RWPE1 (cell line): ENCODE measurements around the gene APLF.
"Not testable (repeated sequence)": the region's sequence is repeated elsewhere in the genome, so short reads cannot be mapped to it uniquely, and the experiment has no call there.

Experiments used
- CTCF ChIA-PET: fragments of 350-600 bp; sonication (Branson Sonifier 250); formaldehyde crosslinking; extraction: SDS; loops from one replicate; lab custom pipeline; 2021; lab: Yijun Ruan, JAX
- POLR2A ChIA-PET: fragments of 400-600 bp; formaldehyde crosslinking; extraction: SDS; loops from one replicate; lab custom pipeline; 2020; ENCODE audit warnings: antibody characterized with exemption; ENCODE audit not compliant: low non-redundant PET; lab: Yijun Ruan, JAX
- DNase-seq: peaks from one replicate; pipeline ENCODE4 v3.0.0; 2012; ENCODE audit warnings: low spot score
- H3K27ac ChIP-seq: fragments of 450-650 bp; 2 replicates; pipeline ENCODE4 v1.5.1; 2017
- TF ChIP-seq, protein P1 (sequence below): fragments of 450-650 bp; conservative IDR thresholded peaks from 2 replicates; pipeline ENCODE4 v1.5.1; 2017; ENCODE audit warnings: low read depth, mild to moderate bottlenecking

The APLF gene

DNA sequence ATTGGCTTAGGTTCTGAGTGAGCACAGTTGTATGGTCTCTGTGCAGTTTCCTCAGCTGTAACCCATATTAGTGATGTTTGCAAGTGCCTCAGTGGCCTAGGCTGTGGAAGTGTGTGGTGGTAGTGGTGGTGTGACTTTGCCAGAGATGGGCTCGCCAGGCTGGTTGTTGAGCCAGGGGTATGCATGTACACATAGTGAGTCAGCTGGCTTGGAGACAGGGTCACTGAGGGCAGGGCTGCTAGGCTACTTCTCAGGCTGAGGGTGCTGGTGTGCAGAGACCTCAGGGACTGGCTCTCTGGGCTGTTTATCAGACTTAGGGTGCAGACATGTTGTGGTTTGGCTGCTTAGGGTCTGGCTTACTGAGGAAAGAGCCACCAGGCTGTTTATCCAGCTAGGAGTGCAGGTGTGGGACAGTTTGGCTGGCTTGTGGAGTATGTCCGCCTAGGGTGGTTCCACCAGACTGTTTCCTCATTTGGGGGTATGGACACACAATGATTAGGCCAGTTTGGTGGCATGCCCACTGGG lies 15.0 kb downstream of the APLF start:
- no peak for DNase-seq
- ChIA-PET POLR2A (no interaction called here), CTCF (interaction anchor here (1.2 kb wide), 1 partner anchor 19 kb away, joined by 11 read pairs; no protein-coding TSS in a partner anchor)
- H3K27ac ChIP-seq = no peak overlapping the region
- TF ChIP-seq, protein P1, sequence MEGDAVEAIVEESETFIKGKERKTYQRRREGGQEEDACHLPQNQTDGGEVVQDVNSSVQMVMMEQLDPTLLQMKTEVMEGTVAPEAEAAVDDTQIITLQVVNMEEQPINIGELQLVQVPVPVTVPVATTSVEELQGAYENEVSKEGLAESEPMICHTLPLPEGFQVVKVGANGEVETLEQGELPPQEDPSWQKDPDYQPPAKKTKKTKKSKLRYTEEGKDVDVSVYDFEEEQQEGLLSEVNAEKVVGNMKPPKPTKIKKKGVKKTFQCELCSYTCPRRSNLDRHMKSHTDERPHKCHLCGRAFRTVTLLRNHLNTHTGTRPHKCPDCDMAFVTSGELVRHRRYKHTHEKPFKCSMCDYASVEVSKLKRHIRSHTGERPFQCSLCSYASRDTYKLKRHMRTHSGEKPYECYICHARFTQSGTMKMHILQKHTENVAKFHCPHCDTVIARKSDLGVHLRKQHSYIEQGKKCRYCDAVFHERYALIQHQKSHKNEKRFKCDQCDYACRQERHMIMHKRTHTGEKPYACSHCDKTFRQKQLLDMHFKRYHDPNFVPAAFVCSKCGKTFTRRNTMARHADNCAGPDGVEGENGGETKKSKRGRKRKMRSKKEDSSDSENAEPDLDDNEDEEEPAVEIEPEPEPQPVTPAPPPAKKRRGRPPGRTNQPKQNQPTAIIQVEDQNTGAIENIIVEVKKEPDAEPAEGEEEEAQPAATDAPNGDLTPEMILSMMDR = no peak

DNA sequence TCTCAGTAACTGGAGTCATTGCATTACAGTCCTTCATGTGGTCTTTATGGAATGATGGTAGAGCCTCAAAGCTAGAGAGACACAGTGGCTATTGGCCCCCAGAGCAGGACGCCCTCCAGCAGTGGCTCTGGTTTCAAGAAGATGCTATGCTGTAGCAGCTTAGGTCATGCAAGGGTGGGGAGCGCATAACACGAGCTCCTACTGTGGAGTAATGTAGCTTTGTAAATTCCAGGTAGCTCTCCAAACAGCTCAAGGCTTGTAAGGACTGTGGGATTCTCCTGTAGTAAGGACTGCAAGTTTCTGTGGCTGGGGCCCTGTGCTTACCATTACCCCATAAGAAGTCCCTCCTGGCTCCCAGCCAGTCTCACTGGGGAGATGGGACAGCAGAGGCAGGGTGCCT lies 15.6 kb downstream of the APLF start:
- TF ChIP-seq, protein P1 = no peak
- CTCF ChIA-PET = interaction anchor here (1.2 kb wide), 1 partner anchor 19 kb away, joined by 11 read pairs; no protein-coding TSS in a partner anchor
- DNase-seq = no peak
- POLR2A ChIA-PET = no interaction called here
- H3K27ac ChIP-seq = no peak overlapping the region

DNA sequence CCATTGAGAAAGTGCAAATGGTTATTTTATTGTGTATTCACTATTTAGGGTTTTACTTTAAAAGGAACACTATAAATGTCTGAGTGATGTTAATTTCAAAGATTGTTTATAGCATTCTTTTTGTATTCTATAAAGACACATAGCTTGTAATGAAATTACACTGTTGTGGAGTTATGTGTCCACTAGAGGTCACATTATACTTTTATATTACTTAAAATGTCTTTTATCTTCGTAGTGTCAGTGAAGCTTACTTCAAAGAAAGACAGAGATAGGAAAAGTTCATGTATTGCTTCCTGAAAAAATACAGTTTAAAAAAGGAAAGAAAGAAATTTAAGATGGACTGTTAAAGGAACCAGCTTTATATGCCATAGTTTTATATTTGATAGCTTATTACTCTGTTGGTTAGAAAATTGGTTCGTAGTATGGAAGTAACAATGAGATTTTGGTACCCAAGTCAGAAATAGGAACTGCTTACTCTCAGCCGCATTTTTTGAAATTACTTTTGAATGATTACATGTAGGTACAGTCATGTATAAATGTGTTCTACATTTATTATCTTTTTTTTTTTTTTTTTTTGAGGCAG lies 20.5 kb downstream of the APLF start:
- DNase-seq = peak; percentile 27
- ChIA-PET CTCF (interaction anchor here (0.5 to 1.6 kb wide), 20 partner anchors 8 to 439 kb away, joined by 3 to 12 read pairs (median 3); no protein-coding TSS in a partner anchor), POLR2A (no interaction called here)
- TF ChIP-seq, protein P1 = peak; percentile 66; the same call in 1 of the 2 replicates
- no peak overlapping the region for H3K27ac ChIP-seq

DNA sequence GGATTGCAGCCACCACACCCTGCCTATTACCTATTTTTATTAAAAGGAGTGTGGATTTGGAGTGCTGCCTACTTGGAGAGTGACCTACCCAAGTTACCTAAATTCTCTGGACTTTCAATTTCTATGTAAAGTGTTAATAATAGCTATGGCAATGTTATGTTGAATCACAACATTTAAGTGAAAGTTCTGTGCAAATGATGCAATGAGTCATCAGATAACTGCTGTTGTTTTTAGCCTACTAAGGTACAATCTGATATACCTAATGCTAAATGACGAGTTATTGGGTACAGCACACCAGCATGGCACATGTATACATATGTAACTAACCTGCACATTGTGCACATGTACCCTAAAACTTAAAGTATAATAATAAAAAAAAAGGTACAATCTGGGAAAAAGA lies 21.2 kb downstream of the APLF start:
- CTCF ChIA-PET = interaction anchor here (0.7 to 1.6 kb wide), 4 partner anchors 12 to 156 kb away, joined by 3 to 12 read pairs (median 4); no protein-coding TSS in a partner anchor
- POLR2A ChIA-PET, DNase-seq, H3K27ac ChIP-seq: not testable (repeated sequence)

DNA sequence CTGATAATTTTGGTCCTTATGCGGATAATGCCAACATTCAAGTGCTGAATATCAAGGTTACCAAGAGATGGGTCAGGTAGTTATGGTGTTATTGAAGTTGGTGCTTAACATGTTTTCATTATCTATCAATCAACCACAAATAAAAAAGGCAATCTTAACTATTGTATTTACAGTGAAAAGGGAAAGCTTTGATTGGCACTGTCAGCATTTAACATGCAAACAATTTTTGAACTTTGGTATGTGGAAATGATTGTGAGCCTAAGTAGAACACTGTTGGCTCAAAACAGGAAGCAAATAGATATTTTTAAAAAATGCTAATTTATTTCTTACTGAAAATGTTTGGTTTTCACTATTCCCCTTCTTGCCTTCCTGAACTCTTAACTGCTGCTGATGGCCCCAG lies 21.9 kb downstream of the APLF start:
- TF ChIP-seq, protein P1 = no peak
- ChIA-PET POLR2A (no interaction called here), CTCF (no interaction called here)
- no peak for DNase-seq
- H3K27ac ChIP-seq = no peak overlapping the region

DNA sequence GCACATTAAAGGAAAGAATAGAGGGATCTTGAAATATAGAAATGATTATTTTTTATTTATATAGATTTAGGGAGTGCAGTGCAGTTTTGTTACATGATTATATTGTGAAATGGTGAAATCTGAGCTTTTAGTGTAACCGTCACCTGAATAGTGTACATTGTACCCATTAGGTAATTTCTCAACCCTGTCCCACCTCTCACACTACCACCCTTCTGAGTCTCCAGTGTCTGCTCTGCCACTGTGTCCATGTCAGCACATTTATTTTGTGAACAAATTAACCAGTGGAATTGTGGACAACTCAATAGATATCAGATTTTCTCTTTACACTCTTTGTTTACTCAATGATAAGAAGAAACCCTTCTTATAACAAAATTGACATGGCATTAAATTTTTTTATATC lies 24.2 kb downstream of the APLF start:
- TF ChIP-seq, protein P1 = no peak
- no peak for DNase-seq
- POLR2A ChIA-PET = no interaction called here

DNA sequence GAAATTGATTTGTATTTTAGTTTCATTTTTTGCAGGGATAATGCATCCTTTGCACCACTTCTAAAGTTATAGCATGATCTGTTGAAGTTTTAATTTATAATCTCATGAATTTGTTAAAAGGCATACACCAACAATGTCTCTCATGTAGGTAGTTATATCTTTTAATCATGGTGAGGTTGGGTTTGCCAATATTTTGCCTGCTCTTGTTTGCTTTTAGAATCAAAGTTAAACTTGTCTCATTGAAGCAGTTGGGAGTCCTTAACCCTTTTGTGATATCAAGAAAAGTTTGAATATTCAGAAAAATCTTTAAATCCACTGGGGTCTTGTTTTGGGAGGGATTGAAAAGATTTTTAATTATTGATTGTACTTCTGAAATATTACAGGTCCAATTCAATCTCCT lies 31.7 kb downstream of the APLF start:
- TF ChIP-seq, protein P1 = no peak

More for the DNA sequence above, 24.2 kb downstream of the APLF start:
- no peak overlapping the region for H3K27ac ChIP-seq
- CTCF ChIA-PET = no interaction called here

More for the DNA sequence above, 31.7 kb downstream of the APLF start:
- H3K27ac ChIP-seq = no peak overlapping the region
- ChIA-PET CTCF (no interaction called here), POLR2A (no interaction called here)
- DNase-seq = no peak
